HG03558 (cell line): ENCODE results near the gene CYP27A1.
"Not testable (repeated sequence)": the region's sequence is repeated elsewhere in the genome, so short reads cannot be mapped to it uniquely, and the experiment has no call there.

Experiments used
- ATAC-seq: cut with Tn5 transposase; IDR thresholded peaks from one replicate; pipeline ENCODE4 v1.9.1; 2021; ENCODE audit warnings: moderate number of reproducible peaks; ENCODE audit not compliant: unreplicated experiment; ENCODE audit errors: extremely low read depth

Gene CYP27A1

GRCh38 chr2:218772759-218773158, 9.2 kb upstream of the CYP27A1 start:
- not testable (repeated sequence) for ATAC-seq

DNA sequence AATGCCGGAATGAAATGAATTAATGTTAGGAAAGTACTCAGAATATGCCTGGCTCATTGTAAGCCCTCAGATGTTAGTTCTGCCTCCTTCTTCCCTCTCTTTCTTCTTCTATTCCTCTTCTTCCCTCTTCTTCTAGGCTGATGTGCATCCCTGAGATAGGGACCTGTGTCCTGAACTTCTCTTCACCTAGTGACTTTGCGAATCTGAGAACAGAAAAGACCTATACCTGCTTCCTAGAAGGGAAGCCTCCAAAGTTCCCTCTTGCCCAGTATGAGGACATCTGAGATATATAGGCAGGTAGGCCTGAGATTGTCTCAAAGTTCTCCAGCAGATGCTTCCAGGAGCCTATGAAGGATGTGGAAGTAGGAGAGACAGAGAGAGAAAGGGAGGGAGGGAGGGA, 8.1 kb upstream of the CYP27A1 start:
- ATAC-seq, result no peak

DNA sequence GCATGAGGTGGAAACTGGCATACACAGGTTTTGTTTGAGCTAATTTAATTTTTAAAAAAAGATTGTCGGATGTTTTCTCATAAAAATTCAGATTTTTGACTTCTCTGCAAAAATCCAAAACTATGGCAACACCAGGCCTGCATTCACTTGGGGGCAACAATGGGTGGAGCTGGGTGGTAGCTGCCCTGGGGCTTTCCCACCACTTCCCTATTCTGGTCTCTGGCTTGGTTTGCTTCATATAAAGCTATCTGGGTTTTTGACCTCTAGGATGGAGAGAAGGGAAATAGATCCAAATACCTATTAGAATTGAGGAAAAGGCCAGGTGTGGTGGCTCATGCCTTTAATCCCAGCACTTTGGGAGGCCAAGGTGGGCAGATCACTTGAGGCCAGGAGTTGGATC, 5.5 kb upstream of the CYP27A1 start:
- ATAC-seq, result no peak

DNA sequence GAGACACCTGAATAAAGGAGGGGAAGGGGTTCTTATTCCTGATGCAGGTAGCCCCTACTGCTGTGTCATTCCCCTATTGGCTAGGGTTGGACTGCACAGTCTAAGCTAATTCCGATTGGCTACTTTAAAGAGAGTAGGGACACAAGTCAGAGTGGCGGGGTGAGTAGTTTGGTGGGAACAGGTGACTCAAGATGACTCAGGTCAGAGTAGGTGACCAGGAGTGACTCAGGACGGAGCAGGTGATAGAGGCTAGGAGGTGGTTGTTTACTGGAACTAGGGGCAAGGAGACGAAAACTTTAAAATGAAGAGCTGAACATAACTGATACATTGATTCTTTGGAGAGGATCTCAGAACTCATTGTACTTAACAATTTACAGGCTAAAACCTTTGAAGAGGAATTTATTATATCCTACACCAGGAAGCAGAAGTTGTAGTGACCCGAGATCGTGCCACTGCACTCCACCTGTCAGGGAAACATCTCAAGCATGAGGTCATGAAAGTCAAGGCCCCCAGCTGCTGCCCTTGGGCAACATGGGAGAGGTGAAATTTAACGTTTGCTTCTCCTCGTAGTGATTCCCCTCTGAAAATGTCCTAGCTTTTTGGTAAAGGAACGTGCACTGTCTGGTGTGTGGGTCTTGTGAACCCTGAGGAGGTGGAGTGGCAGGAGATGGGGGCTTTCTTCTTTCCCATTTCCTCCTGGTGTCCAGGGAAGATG, 4.5 kb upstream of the CYP27A1 start:
- no peak for ATAC-seq

GRCh38 chr2:218780046-218780445, 1.9 kb upstream of the CYP27A1 start:
- no peak for ATAC-seq

DNA sequence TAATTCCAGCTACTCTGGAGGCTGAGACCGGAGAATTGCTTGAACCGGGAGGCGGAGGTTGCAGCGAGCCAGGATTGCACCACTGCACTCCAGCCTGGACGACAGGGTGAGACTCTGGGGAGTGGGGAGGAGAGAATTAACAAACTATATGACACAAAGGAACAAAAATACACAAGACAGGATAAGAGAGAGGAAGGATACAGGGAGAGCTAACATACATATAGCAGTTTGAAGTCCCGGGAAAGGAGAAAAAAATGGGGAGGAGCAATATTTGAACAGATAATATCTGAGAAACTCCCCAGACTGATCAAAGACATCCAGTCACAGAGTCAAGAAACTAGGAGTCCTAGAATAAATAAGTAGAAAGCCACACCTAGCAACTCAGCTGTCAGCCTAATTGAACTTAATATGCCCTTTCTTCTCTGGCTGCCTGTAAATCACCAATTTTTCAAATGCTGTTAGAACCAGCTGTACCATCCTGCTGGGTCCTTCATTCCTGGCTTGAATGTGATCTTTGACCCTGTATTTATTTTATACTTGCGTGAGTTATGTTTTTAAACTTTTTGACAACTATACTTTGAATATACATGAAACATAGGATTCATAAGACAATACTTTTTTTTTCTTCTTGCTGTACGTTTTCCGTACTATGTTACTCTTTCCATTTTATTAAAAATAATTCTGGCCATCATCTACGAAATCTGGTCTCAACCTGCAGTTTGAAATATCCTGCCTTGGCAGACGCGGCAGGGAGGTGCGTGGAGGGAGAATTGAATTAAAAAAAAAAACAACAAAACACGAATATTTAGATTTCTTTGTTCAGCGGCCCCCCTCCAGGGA, 876 bp upstream of the CYP27A1 start:
- ATAC-seq, result no peak

GRCh38 chr2:218782528-218782844, 539 bp downstream of the CYP27A1 start:
- ATAC-seq, result no peak

DNA sequence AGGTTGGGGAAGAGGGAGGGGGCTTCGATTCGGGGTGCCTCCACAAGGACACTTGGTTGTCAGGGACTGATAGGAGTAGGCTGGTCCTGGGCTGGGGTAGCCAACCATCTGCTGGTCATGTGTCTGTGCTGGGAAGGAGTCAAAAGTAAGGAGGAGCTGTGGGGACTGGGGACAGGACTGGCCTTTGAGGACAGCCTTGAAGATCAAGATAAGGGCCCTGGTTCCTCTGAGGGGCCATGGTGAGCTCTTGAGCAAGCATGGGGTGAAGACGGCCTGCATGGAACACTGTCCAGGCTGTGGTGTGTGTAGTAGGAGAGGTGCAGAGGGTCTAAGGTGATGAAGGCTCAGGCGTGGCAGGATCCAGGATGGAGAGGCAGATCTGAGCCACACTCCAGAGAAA, 1.7 kb downstream of the CYP27A1 start:
- ATAC-seq, result no peak

DNA sequence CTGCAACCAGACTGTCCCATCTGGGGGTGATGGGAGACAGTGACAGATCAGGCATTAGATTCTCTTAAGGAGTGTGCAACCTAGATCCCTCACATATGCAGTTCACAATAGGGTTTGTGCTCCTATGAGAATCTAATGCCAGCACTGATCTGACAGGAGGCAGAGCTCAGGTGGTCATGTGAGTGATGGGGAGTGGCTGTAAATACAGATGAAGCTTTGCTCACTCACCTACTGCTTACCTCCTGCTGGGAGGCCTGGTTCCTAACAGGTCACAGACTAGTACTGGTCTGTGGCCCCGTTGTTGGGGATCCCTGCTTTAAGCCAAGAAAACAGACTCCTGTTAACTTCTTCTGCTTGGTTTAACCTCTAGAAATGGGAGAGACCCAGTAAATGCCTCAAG, 3.2 kb downstream of the CYP27A1 start:
- ATAC-seq, result no peak

- no peak for ATAC-seq
Measured at GRCh38 chr2:218786133-218786532, 4.2 kb downstream of the CYP27A1 start.

GRCh38 chr2:218788529-218789255, 6.7 kb downstream of the CYP27A1 start:
- no peak for ATAC-seq

DNA sequence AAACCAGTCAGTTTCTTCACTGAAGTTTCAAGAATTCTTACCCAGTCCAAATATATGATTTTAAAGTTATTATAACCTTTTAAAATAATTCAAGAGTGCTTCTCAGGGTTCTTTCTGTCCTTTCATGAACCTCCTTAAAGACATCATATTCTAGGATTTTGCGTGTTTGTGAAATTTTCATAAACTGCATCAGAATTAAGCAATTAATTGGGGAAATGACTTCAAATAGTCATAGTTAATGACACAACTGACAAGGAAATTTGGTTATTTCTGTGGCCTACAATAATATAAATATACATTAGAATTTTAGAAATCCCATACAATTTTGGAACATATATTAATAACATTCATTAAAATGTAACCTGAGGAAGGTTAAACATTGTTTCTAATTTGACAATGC, 10.5 kb downstream of the CYP27A1 start:
- no peak for ATAC-seq

- no peak for ATAC-seq
Measured at GRCh38 chr2:218796691-218797090, 14.7 kb downstream of the CYP27A1 start.

DNA sequence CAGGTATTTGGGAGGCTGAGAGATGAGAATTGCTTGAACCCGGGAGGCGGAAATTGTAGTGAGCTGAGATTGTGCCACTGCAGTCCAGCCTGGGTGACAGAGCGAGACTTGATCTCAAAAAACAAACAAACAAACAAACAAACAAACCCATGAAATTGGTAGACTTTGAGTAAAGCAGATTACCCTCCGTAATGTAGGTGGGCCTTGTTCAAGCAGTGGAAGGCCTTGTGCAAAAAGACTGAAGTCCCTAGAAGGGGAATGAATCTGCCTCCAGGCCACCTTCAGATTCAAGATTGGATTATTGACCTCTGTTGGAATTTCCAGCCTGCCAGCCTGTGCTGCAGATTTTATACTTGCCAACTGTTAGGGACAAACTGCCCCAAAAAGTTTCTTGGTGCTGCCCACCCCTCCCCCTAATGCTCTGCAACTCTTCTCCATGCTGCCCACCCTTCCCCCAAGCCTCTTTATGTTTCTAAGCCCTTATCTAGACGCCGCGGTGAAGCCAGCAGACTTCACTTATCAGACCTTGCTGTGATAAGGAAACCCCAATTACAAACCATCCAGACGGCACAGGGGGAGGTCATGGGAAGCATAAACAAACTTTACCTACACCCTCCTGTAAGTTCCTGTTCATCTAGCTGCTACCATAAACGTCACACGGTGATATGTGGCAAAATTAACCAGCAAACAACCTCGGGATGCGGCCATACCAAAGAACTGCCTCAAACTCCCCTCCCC, 17.0 kb downstream of the CYP27A1 start:
- ATAC-seq, result no peak

DNA sequence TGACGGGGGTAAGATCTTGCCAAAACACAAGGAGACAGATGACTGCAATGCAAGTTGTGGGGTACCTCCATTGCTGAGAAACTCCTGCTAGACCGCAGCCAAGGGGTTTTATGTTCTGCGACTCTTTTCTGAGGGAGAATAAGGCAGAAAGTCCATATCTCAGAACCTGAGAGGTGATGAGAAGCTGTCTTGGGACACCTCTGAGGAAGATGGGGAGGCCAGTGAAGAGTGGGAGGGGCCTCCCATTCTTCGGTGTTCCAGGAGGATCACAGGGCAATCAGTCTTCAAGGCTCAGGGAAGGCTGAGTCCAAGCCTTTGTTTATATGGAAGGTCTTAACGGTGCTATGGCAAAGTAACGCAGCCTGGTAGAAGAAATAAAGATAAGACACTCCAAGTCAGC, 18.0 kb downstream of the CYP27A1 start:
- ATAC-seq, result no peak

DNA sequence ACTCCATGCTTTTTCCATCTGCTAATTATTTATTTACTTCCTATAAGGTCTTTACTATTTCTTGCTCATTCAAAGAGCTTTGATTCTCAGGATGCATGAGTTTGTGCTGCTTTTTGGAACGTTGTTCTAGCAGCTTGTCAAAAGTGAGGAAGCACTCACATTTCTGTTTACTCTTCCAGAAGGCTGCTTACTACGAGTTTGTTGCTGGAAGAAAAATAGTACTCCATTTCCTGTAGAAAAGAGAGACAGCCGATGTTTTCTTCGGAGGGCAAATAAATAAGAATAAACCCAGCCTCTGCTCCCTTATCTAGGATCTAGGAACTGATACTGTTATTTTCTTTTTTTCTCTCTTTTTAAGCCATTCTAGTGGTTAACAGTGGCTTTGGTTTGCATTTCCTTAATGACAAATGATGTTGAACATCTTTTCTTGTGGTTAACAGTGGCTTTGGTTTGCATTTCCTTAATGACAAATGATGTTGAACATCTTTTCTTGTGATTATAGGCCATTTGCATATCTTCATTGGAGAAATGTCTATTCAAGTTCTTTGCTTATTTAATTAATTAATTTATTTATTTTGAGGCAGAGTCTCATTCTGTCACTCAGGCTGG, 20.5 kb downstream of the CYP27A1 start:
- ATAC-seq, result no peak

- no peak for ATAC-seq
Measured at GRCh38 chr2:218804817-218805216, 22.9 kb downstream of the CYP27A1 start.

- ATAC-seq, result no peak
Measured at GRCh38 chr2:218805627-218806026, 23.7 kb downstream of the CYP27A1 start.

- no peak for ATAC-seq
Measured at GRCh38 chr2:218806346-218806978, 24.5 kb downstream of the CYP27A1 start.

DNA sequence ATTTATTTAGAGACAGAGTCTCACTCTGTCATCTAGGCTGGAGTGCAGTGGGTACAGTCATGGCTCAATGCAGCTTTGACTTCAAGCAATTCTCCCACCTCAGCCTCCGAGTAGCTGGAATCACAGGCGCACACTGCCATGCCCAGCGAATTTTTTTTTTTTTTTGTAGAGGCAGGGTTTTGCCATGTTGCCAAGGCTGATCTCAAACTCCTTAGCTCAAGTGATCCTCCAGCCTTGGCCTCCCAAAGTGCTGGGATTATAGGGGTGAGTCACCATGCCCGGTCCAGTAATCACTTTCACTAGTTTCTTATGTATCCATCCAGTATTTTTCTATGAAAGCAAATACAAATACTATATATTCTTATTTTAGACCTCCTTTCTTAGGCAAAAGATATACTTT, 25.7 kb downstream of the CYP27A1 start:
- no peak for ATAC-seq
